SKM-1 (cell line): ENCODE data around the gene ARHGAP6.
"Not testable (repeated sequence)": the region's sequence is repeated elsewhere in the genome, so short reads cannot be mapped to it uniquely, and the experiment has no call there.

Experiments
- DNase-seq: peaks from one replicate; lab custom pipeline; 2025; ENCODE audit not compliant: unreplicated experiment; lab: John Stamatoyannopoulos, UW

ARHGAP6 gene

GRCh38 chrX:11533199-11533651 is 132.5 kb downstream of the ARHGAP6 start:
- peak; percentile 59 for DNase-seq

GRCh38 chrX:11532291-11533078 is 133.2 kb downstream of the ARHGAP6 start:
- no peak for DNase-seq

GRCh38 chrX:11531226-11531625 is 134.5 kb downstream of the ARHGAP6 start:
- no peak for DNase-seq

- no peak for DNase-seq
These were observed 135.1 kb downstream of the ARHGAP6 start for GRCh38 chrX:11530621-11531020.

GRCh38 chrX:11528623-11529022 is 137.1 kb downstream of the ARHGAP6 start:
- DNase-seq, result no peak

- no peak for DNase-seq
These were observed 140.0 kb downstream of the ARHGAP6 start for GRCh38 chrX:11525685-11526084.

GRCh38 chrX:11519234-11519633 is 146.5 kb downstream of the ARHGAP6 start:
- not testable (repeated sequence) for DNase-seq

- no peak for DNase-seq
These were observed 155.9 kb downstream of the ARHGAP6 start for GRCh38 chrX:11509786-11510185.

GRCh38 chrX:11504234-11504633 is 161.5 kb downstream of the ARHGAP6 start:
- no peak for DNase-seq

- DNase-seq, result no peak
These were observed 166.4 kb downstream of the ARHGAP6 start for GRCh38 chrX:11499076-11500044.

- not testable (repeated sequence) for DNase-seq
These were observed 174.3 kb downstream of the ARHGAP6 start for GRCh38 chrX:11491375-11491774.

- no peak for DNase-seq
These were observed 181.4 kb downstream of the ARHGAP6 start for GRCh38 chrX:11484290-11484689.

- DNase-seq, result no peak
These were observed 184.7 kb downstream of the ARHGAP6 start for GRCh38 chrX:11481035-11481434.

GRCh38 chrX:11480626-11481025 is 185.1 kb downstream of the ARHGAP6 start:
- no peak for DNase-seq

GRCh38 chrX:11478911-11479310 is 186.8 kb downstream of the ARHGAP6 start:
- no peak for DNase-seq

- no peak for DNase-seq
These were observed 187.7 kb downstream of the ARHGAP6 start for GRCh38 chrX:11478026-11478425.

GRCh38 chrX:11474576-11474975 is 191.1 kb downstream of the ARHGAP6 start:
- no peak for DNase-seq

GRCh38 chrX:11474021-11474420 is 191.7 kb downstream of the ARHGAP6 start:
- DNase-seq, result no peak

GRCh38 chrX:11472879-11473278 is 192.8 kb downstream of the ARHGAP6 start:
- DNase-seq, result no peak

- no peak for DNase-seq
These were observed 193.3 kb downstream of the ARHGAP6 start for GRCh38 chrX:11472381-11472780.

- no peak for DNase-seq
These were observed 195.3 kb downstream of the ARHGAP6 start for GRCh38 chrX:11470250-11470974.
